22Rv1 (cell line): ENCODE measurements around the gene CCDC126.

ENCODE experiments used
- H3K27ac ChIP-seq: fragments of 450-650 bp; 2 replicates; pipeline ENCODE4 v1.5.1; 2017
- ZFX ChIP-seq: fragments of 450-650 bp; IDR thresholded peaks from 2 replicates; pipeline ENCODE4 v1.6.1; 2017; ENCODE audit warnings: antibody characterized with exemption, borderline replicate concordance
- TF ChIP-seq, protein P1 (sequence below): fragments of 450-650 bp; IDR thresholded peaks from 2 replicates; pipeline ENCODE4 v1.5.1; 2017; ENCODE audit warnings: mild to moderate bottlenecking

CCDC126 gene

DNA sequence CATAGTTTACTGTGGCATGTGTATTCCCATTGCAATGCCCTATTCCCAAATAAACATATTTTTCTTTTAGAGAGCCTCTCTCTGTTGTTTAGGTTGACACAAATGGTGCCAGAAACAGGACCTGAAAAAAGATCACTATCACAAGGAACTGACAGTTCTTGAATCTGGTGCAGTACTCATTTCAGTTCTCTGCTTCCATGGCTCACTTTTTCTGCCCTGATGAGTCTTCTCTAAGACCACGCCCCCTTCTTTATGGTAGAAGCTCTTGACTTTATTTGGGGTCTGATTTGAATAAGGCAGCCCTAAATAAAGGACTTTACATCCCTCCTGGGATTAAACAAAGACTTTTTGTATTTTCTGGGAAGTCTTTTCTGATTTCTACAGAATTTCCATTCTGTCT, 3.5 kb upstream of the CCDC126 start:
- no peak overlapping the region for H3K27ac ChIP-seq
- TF ChIP-seq, protein P1, sequence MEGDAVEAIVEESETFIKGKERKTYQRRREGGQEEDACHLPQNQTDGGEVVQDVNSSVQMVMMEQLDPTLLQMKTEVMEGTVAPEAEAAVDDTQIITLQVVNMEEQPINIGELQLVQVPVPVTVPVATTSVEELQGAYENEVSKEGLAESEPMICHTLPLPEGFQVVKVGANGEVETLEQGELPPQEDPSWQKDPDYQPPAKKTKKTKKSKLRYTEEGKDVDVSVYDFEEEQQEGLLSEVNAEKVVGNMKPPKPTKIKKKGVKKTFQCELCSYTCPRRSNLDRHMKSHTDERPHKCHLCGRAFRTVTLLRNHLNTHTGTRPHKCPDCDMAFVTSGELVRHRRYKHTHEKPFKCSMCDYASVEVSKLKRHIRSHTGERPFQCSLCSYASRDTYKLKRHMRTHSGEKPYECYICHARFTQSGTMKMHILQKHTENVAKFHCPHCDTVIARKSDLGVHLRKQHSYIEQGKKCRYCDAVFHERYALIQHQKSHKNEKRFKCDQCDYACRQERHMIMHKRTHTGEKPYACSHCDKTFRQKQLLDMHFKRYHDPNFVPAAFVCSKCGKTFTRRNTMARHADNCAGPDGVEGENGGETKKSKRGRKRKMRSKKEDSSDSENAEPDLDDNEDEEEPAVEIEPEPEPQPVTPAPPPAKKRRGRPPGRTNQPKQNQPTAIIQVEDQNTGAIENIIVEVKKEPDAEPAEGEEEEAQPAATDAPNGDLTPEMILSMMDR = no peak
- TF ChIP-seq ZFX = no peak

DNA sequence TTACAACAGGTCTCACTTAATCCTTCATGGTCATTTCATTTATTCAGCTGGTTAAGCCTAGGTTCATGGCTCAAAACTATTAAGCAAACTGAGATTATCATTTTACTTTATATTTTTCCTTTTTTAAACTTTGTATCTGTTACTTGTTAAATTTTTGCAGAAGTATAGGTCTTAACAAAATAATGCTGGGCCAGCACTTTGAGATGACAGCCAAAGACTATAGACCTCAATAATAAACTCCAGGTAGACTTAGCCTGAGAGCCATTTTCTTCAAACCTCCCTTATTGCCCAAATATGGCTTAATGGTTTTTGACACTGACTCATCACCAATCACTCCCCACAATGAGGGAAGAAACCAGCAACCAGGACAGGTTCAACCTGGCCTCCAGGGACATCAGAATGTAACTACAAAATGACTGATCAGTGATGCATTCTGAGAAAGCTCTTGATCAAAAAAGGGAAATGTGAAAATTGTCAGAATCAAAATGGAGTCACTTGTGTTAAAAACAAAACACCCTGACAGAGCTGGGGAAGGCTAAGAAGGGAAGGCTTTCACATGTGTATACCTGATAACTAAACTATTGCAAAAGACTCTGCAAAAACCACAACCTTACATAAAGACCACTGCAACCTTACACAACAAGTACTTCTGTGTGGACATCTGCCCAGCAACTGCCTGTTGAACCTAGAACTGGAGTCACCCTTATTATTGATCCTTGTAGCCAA, 2.1 kb upstream of the CCDC126 start:
- TF ChIP-seq ZFX = no peak
- TF ChIP-seq, protein P1 = no peak
- H3K27ac ChIP-seq = no peak overlapping the region

DNA sequence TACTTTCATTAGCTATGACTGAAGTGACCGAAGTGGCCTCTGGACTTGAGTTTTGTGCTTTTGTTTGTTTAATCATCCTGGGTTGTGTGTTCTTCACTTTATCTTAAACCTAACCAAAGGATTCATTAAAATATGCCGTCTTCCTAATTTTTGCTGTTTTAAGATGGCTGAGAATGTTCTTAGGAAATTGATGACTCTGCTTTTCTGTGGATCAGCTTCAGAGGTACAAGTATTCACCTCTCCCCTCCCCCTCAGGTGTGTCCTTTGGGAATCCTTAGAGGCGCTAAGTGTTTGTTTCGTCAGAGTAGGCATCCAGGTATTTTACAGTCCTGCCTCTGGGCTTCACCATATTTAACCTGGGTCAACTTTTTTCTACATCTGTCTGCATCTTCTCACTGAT, 1.1 kb downstream of the CCDC126 start:
- TF ChIP-seq ZFX = no peak
- TF ChIP-seq, protein P1 = no peak
- H3K27ac ChIP-seq = peak overlapping the region; percentile 92

DNA sequence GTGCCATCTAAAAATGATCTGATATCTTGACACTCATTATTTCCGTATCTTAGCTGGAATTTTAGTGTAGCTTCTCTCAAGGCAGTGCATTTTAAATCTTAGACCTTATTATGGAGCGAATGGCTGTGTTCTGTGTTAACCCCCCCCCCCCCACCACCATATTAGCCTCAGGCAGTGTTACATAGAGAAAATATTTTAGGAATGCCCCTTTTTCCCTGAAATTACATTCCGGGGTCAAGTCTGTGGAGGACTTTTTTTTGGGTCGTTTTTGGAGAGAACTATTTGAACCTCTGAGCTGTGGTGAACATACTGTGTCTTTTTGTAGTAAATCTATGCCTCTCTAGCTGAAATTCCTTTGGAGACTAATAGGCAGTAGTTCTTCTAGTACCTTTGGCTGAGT, 3.1 kb downstream of the CCDC126 start:
- H3K27ac ChIP-seq = no peak overlapping the region
- no peak for TF ChIP-seq ZFX
- TF ChIP-seq, protein P1 = no peak

DNA sequence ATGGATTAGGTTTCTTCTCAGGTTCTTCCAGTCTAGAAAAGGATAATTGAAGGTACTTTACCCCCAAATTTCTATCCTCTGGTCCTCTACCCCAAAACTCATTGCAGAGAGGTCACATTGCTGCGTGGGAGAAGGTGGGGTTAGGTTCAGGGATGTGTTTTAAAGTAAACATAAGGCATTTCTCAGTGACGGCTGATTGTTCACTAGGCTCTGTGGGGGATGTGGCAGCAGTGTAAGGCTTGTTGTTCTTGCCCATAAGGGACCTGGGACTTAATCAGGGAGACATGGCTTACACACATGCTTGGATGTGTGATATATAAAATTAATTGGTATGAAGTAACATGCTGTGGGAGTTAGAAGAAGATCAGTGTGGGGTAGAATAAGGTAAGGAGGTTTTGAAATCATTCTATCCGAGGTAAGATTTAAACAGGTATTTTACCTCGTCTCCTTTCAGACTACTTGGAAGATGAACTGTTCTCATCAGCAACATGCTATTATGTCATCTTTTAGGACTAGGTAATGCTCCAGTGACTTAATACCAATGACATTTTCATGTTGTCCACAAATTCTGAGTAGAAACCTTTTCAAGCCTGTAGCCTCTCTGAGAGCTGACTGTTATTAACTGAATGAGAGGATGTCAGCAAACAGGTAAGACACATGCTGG, 6.6 kb downstream of the CCDC126 start:
- TF ChIP-seq ZFX = no peak
- TF ChIP-seq, protein P1 = no peak
- H3K27ac ChIP-seq = no peak overlapping the region

DNA sequence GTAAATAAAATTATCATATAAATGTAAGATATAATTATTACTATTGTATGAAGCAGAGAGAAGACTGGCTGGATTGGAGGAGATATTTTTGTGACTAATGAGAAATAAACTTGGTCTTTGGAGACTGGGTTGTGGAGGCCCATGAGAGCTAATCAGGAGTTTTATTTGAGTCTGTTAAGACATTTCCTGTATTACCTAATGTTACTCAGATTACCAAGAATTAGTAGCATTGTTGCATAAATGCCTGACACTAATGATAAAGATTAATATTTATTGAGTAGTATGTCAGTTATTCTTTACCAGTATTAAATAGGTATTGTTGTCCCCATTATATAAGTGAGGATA, 7.1 kb downstream of the CCDC126 start:
- no peak overlapping the region for H3K27ac ChIP-seq
- TF ChIP-seq ZFX = no peak
- TF ChIP-seq, protein P1 = no peak

DNA sequence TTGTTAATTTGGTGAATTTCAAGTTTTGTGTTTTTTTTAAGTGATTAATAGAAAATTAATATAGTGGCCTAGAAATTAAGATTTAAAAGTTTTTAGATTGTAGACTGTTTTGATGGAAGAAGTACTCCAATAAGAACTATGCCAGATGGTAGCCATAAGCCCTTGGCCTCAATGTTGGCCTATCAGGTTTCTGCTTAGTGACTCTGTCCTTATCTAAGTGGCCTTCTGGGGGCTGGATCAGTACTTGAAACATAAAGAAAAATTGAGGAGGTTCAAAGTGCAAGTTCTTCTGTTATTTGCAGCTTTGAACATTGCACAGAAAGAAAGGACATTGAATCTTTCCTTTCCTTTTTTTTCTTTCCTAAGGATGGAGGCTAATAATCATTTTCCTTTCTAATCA, 9.9 kb downstream of the CCDC126 start:
- TF ChIP-seq, protein P1 = no peak
- no peak for TF ChIP-seq ZFX
- no peak overlapping the region for H3K27ac ChIP-seq
